ENCODE measurements around the gene DNAI4. TPM values are rescaled to one million over a fixed set of nuclear protein-coding genes. Genes with fewer than 3 reads are reported as not detected.
A peak's percentile ranks its signal among the peaks of the same experiment; 100 is the strongest.

The DNAI4 gene
- total and polyA plus RNA-seq, 10 donors = 0.78 to 8.1 (median 4.9) TPM

DNA sequence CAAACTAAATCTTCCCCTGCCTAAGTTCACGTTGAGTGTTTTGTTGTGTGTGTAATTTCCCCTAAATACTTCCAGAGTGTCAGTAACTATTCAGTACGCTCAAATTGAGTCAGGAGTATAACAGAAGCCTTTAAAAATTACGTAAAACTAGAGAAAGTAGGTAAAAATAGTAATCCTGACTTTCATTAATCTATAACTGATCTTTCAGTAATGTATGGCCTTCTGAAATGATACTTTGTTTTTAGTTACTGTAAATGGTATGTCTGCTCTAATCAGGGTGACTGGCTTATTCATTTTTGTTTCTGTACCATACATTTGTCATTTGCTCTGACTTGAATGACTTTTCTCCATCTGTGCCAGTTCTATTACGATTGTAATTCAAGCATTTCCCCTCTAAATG is 29.6 kb upstream of the DNAI4 start:
- no peaks in the 10 kb centered on the region for H3K9me3 ChIP-seq
- no peaks in the 10 kb centered on the region for H3K27me3 ChIP-seq (replicated peaks in 1 of 7)
- no peak overlapping the region for H3K4me3 ChIP-seq
- peaks cover 0 to 100% (median 57%) of the 10 kb centered on the region in 6 donors for H3K36me3 ChIP-seq
- 73 to 81% (median 77%) methylated on average over 4 of the region's 4 CpGs for WGBS, 5 donors
- peaks cover 0 to 5% (median 1%) of the 10 kb centered on the region in 6 donors for H3K4me1 ChIP-seq
- TF ChIP-seq POLR2A (IDR thresholded peaks at IDR 0.05) (no peak), POLR2AphosphoS5 (IDR thresholded peaks at IDR 0.05) (no peak)
- TF ChIP-seq, protein P1, sequence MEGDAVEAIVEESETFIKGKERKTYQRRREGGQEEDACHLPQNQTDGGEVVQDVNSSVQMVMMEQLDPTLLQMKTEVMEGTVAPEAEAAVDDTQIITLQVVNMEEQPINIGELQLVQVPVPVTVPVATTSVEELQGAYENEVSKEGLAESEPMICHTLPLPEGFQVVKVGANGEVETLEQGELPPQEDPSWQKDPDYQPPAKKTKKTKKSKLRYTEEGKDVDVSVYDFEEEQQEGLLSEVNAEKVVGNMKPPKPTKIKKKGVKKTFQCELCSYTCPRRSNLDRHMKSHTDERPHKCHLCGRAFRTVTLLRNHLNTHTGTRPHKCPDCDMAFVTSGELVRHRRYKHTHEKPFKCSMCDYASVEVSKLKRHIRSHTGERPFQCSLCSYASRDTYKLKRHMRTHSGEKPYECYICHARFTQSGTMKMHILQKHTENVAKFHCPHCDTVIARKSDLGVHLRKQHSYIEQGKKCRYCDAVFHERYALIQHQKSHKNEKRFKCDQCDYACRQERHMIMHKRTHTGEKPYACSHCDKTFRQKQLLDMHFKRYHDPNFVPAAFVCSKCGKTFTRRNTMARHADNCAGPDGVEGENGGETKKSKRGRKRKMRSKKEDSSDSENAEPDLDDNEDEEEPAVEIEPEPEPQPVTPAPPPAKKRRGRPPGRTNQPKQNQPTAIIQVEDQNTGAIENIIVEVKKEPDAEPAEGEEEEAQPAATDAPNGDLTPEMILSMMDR (IDR thresholded peaks at IDR 0.05 in 8 of 11, conservative IDR thresholded peaks at IDR 0.05 in 3 of 11) = no peak
- no peak overlapping the region for H3K27ac ChIP-seq
- DNase-seq = no peak
- intact Hi-C loops (cut with DNase I; ENCODE audit: low total_unique reads) = no loop called here

DNA sequence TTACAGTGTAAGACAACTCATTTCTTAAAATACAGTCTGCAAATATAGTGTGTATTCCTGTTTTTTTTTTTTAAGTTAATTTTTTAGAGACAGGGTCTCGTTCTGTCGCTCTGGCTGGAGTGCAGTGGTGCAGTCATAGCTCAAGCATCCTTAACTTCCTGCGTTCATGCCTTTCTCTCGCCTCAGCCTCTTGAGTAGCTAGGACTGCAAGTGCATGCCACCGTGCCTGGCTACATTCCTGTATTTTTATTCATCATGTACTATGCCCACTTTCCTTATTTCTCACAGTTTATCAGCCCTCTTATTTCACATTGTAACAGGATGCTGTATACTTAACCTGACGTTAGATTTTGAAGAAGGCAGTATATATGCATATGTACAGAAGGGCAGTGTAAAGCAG is 26.9 kb upstream of the DNAI4 start:
- no peak for DNase-seq
- Histone ChIP-seq H3K9me3 (no peaks in the 10 kb centered on the region), H3K27me3 (replicated peaks in 1 of 7) (no peaks in the 10 kb centered on the region), H3K27ac (no peak overlapping the region), H3K4me1 (peaks cover 0 to 27% (median 8%) of the 10 kb centered on the region in 6 donors), H3K4me3 (no peak overlapping the region), H3K36me3 (peaks cover 0 to 100% (median 63%) of the 10 kb centered on the region in 6 donors)
- WGBS, 5 donors = 92 to 95% (median 94%) methylated on average over 6 of the region's 6 CpGs
- intact Hi-C loops (cut with DNase I; ENCODE audit: low total_unique reads) = no loop called here
- no peak for TF ChIP-seq POLR2AphosphoS5 (IDR thresholded peaks at IDR 0.05)
- TF ChIP-seq, protein P1 (IDR thresholded peaks at IDR 0.05 in 8 of 11, conservative IDR thresholded peaks at IDR 0.05 in 3 of 11) = no peak
- TF ChIP-seq POLR2A (IDR thresholded peaks at IDR 0.05) = no peak

DNA sequence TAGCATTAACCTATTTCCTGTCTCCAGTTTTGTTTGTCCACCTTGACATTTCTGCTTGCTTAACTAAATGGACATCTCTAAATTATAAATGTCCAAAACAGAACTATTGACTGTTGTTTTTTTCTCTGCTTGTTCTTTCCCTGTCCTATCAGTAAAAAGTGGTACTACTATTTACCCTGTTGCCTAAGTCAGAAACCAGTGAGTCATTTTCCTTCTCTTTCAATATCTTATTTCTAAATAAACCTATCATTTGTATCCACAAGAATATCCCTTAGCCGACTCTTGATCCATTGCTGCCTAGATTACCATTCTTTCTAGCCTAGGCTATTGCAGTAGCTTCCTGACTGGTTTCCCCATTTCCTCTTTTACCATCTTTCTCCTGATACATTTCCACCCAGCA is 22.6 kb upstream of the DNAI4 start:
- H3K27me3 ChIP-seq (replicated peaks in 1 of 7) = no peaks in the 10 kb centered on the region
- WGBS, 5 donors = 47 to 91% (median 80%) methylated on average over 1 of the region's 1 CpG
- H3K9me3 ChIP-seq = no peaks in the 10 kb centered on the region
- DNase-seq = no peak
- no peak for TF ChIP-seq POLR2A (IDR thresholded peaks at IDR 0.05)
- TF ChIP-seq POLR2AphosphoS5 (IDR thresholded peaks at IDR 0.05) = no peak
- TF ChIP-seq, protein P1 (IDR thresholded peaks at IDR 0.05 in 8 of 11, conservative IDR thresholded peaks at IDR 0.05 in 3 of 11) = no peak
- intact Hi-C loops (cut with DNase I; ENCODE audit: low total_unique reads) = no loop called here
- peaks cover 0 to 95% (median 49%) of the 10 kb centered on the region in 6 donors for H3K36me3 ChIP-seq
- H3K27ac ChIP-seq = peak overlapping the region in 2 of 8 donors; percentile 10 to 17
- H3K4me3 ChIP-seq = no peak overlapping the region
- H3K4me1 ChIP-seq = peaks cover 4 to 67% (median 35%) of the 10 kb centered on the region in 6 donors

DNA sequence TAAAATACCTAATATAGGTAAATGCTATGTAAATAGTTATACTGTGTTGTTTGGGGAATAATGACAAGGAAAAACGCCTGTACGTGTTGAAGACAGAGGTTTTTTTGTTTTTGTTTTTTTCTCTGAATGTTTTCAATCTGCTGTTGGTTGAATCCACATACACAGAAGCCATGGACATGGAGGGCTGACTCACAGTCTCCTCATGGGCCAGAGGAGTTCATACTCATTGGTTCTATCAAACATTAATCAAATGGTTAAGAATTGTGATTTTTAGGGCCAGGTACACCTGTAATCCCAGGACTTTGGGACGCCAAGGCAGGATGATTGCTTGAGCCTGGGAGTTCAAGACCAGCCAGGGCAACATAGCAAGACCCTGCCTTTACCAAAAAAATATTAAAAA is 20.7 kb upstream of the DNAI4 start:
- Histone ChIP-seq H3K27me3 (replicated peaks in 1 of 7) (no peaks in the 10 kb centered on the region), H3K27ac (no peak overlapping the region), H3K9me3 (no peaks in the 10 kb centered on the region), H3K4me3 (no peak overlapping the region), H3K4me1 (peaks cover 4 to 86% (median 37%) of the 10 kb centered on the region in 6 donors), H3K36me3 (peaks cover 0 to 95% (median 45%) of the 10 kb centered on the region in 6 donors)
- TF ChIP-seq, protein P1 (IDR thresholded peaks at IDR 0.05 in 8 of 11, conservative IDR thresholded peaks at IDR 0.05 in 3 of 11) = no peak
- TF ChIP-seq POLR2AphosphoS5 (IDR thresholded peaks at IDR 0.05) = no peak
- no peak for TF ChIP-seq POLR2A (IDR thresholded peaks at IDR 0.05)
- intact Hi-C loops (cut with DNase I; ENCODE audit: low total_unique reads) = no loop called here
- no peak for DNase-seq
- WGBS, 5 donors = 93 to 99% (median 97%) methylated on average over 3 of the region's 3 CpGs

All from spleen (tissue), 11 donors.